ENCODE measurements around the gene PODXL. TPM values are rescaled to one million over a fixed set of nuclear protein-coding genes. Genes with fewer than 3 reads are reported as not detected.
"Not testable (repeated sequence)": the region's sequence is repeated elsewhere in the genome, so short reads cannot be mapped to it uniquely, and the experiment has no call there.

The PODXL gene
- total RNA-seq, 2 experiments from 2014 or later = 1.3 to 1.5 TPM

- CTCF ChIA-PET = no interaction called here
- POLR2A ChIA-PET = no interaction called here
- Mint-ChIP-seq H3K27ac (no peak overlapping the region), H3K27me3 (ENCODE audit: low read depth) (no peaks in the 10 kb centered on the region), H3K4me1 (ENCODE audit: low read depth) (no peaks in the 10 kb centered on the region), H3K9me3 (ENCODE audit: insufficient read depth) (no peaks in the 10 kb centered on the region), H3K4me3 (no peak overlapping the region), H3K36me3 (ENCODE audit: low read depth) (peaks cover 41% of the 10 kb centered on the region)
- ATAC-seq (no peak), DNase-seq (no peak)
Observed at GRCh38 chr7:131471250-131472004, 85.0 kb downstream of the PODXL start.

- Mint-ChIP-seq H3K27me3 (ENCODE audit: low read depth) (no peaks in the 10 kb centered on the region), H3K27ac (no peak overlapping the region), H3K4me3 (no peak overlapping the region), H3K36me3 (ENCODE audit: low read depth) (peaks cover 42% of the 10 kb centered on the region), H3K4me1 (ENCODE audit: low read depth) (no peaks in the 10 kb centered on the region), H3K9me3 (ENCODE audit: insufficient read depth) (no peaks in the 10 kb centered on the region)
- CTCF ChIA-PET = no interaction called here
- DNase-seq (no peak), ATAC-seq (no peak)
- POLR2A ChIA-PET = no interaction called here
Observed at GRCh38 chr7:131467788-131468187, 88.6 kb downstream of the PODXL start.

DNA sequence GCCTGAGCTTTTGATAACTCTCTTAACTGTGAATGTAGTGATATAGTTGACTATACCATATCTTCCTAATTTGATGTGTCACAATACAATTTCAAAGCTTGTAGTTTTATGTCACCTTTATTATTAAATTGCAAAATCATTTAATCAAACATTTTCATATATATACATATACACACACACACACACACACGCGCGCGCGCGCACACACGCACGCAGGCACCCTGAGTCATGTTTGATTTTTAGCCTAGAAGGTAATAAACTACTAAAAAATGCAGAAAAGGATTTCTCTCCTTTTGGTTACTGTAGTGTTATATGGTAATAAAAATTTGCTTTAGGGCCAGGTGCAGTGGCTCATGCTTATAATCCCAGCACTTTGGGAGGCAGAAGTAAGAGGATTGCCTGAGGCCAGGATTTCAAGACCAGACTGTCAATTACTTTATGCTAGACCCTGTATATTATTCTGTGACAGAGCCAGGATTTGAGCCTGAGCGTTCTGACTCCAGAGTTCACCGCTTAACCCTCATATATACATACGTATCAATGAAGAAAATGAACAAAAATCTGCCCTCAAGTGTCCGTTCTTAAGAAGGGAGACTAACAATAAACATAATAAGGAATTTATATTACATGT, 89.6 kb downstream of the PODXL start:
- Mint-ChIP-seq H3K4me1 (ENCODE audit: low read depth) (no peaks in the 10 kb centered on the region), H3K27ac (no peak overlapping the region), H3K4me3 (no peak overlapping the region), H3K27me3 (ENCODE audit: low read depth) (no peaks in the 10 kb centered on the region), H3K36me3 (ENCODE audit: low read depth) (peaks cover 39% of the 10 kb centered on the region), H3K9me3 (ENCODE audit: insufficient read depth) (no peaks in the 10 kb centered on the region)
- ATAC-seq (no peak), DNase-seq (no peak)
- ChIA-PET CTCF (interaction anchor here (1.4 kb wide), 1 partner anchor 42 kb away, joined by 3 read pairs; no protein-coding TSS in a partner anchor), POLR2A (no interaction called here)

DNA sequence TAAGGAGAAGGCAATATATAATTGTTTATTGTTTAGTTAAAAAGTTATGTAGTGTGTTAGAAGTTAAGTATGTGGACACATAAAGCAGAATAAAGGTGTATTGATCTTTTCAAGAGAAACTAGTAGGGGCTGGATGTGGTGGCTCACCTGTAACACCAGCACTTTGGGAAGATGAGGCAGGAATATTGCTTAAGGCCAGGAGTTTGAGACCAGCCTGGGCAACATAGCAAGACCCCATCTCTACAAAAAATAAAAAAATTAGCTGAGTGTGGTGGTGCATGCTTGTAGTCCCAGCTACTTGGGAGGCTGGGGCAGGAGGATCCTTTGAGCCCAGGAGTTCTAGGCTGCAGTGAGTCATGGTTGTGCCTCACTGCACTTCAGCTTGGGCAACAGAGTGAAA, 93.7 kb downstream of the PODXL start:
- H3K4me3 Mint-ChIP-seq; CTCF ChIA-PET; POLR2A ChIA-PET; H3K4me1 Mint-ChIP-seq (ENCODE audit: low read depth); ATAC-seq; DNase-seq; H3K9me3 Mint-ChIP-seq (ENCODE audit: insufficient read depth); H3K27ac Mint-ChIP-seq; H3K27me3 Mint-ChIP-seq (ENCODE audit: low read depth): not testable (repeated sequence)
- H3K36me3 Mint-ChIP-seq (ENCODE audit: low read depth) = peaks cover 22% of the 10 kb centered on the region

DNA sequence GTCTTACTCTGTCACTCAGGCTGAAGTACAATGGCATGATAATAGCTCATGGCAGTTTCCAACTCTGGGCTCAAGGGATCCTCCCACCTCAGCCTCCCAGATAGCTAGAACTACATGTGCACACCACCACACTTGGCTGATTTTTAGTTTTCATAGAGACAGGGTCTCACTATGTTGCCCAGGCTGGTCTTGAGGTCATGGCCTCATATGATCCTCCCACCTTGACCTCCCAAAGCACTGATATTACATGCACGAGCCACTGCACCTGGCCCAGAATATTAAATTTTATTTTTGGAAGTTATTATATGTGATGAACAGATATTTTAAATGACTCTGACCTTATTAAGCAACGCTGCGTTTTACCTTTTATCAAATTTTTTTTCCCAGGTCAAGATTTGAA, 94.4 kb downstream of the PODXL start:
- Mint-ChIP-seq H3K27me3 (ENCODE audit: low read depth) (no peaks in the 10 kb centered on the region), H3K4me3 (no peak overlapping the region), H3K9me3 (ENCODE audit: insufficient read depth) (no peaks in the 10 kb centered on the region), H3K36me3 (ENCODE audit: low read depth) (peaks cover 18% of the 10 kb centered on the region), H3K4me1 (ENCODE audit: low read depth) (no peaks in the 10 kb centered on the region), H3K27ac (no peak overlapping the region)
- POLR2A ChIA-PET = no interaction called here
- ATAC-seq (no peak), DNase-seq (no peak)
- CTCF ChIA-PET = interaction anchor here (0.6 kb wide), 1 partner anchor 51 kb away, joined by 3 read pairs; no protein-coding TSS in a partner anchor

- DNase-seq = no peak
- H3K36me3 Mint-ChIP-seq (ENCODE audit: low read depth) = peaks cover 19% of the 10 kb centered on the region
- no peaks in the 10 kb centered on the region for H3K4me1 Mint-ChIP-seq (ENCODE audit: low read depth)
- CTCF ChIA-PET = interaction anchor here (0.6 kb wide), 1 partner anchor 269 kb away, joined by 4 read pairs; no protein-coding TSS in a partner anchor
- no peaks in the 10 kb centered on the region for H3K9me3 Mint-ChIP-seq (ENCODE audit: insufficient read depth)
- no peak overlapping the region for H3K4me3 Mint-ChIP-seq
- POLR2A ChIA-PET = no interaction called here
- no peak for ATAC-seq
- H3K27me3 Mint-ChIP-seq (ENCODE audit: low read depth) = no peaks in the 10 kb centered on the region
- no peak overlapping the region for H3K27ac Mint-ChIP-seq
Observed at GRCh38 chr7:131459256-131459655, 97.2 kb downstream of the PODXL start.

- no peak overlapping the region for H3K4me3 Mint-ChIP-seq
- H3K27ac Mint-ChIP-seq = no peak overlapping the region
- CTCF ChIA-PET = no interaction called here
- no peaks in the 10 kb centered on the region for H3K9me3 Mint-ChIP-seq (ENCODE audit: insufficient read depth)
- ATAC-seq (no peak), DNase-seq (no peak)
- POLR2A ChIA-PET = interaction anchor here (0.7 kb wide), 1 partner anchor 196 kb away, joined by 3 read pairs; no protein-coding TSS in a partner anchor
- H3K4me1 Mint-ChIP-seq (ENCODE audit: low read depth) = no peaks in the 10 kb centered on the region
- H3K27me3 Mint-ChIP-seq (ENCODE audit: low read depth) = no peaks in the 10 kb centered on the region
- H3K36me3 Mint-ChIP-seq (ENCODE audit: low read depth) = peaks cover 12% of the 10 kb centered on the region
Observed at GRCh38 chr7:131456338-131456737, 100.1 kb downstream of the PODXL start.

DNA sequence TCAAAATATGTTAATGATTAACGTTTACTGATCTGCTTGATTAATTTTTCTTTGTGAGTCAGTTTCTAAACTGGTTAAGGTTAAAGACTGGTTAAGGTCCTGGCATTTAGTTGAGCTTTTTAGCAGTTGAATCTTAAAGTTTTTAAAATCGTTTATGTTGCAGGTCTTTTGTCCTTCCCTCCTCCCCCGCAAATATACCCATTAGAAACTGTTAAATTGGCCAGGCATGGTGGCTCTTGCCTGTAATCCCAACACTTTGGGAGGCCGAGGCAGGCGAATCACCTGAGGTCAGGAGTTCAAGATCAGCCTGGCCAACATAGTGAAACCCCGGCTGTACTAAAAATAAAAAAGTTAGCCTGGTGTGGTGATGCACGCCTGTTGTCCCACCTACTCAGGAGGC, 100.9 kb downstream of the PODXL start:
- peaks cover 11% of the 10 kb centered on the region for H3K36me3 Mint-ChIP-seq (ENCODE audit: low read depth)
- no peak overlapping the region for H3K4me3 Mint-ChIP-seq
- H3K27me3 Mint-ChIP-seq (ENCODE audit: low read depth) = no peaks in the 10 kb centered on the region
- CTCF ChIA-PET = no interaction called here
- no peak overlapping the region for H3K27ac Mint-ChIP-seq
- H3K9me3 Mint-ChIP-seq (ENCODE audit: insufficient read depth) = no peaks in the 10 kb centered on the region
- ATAC-seq (no peak), DNase-seq (no peak)
- POLR2A ChIA-PET = no interaction called here
- H3K4me1 Mint-ChIP-seq (ENCODE audit: low read depth) = no peaks in the 10 kb centered on the region

- Mint-ChIP-seq H3K4me3 (no peak overlapping the region), H3K27me3 (ENCODE audit: low read depth) (no peaks in the 10 kb centered on the region), H3K27ac (no peak overlapping the region), H3K9me3 (ENCODE audit: insufficient read depth) (no peaks in the 10 kb centered on the region), H3K4me1 (ENCODE audit: low read depth) (no peaks in the 10 kb centered on the region), H3K36me3 (ENCODE audit: low read depth) (peaks cover 9% of the 10 kb centered on the region)
- CTCF ChIA-PET = interaction anchor here (1.3 kb wide), 1 partner anchor 26 kb away, joined by 4 read pairs; no protein-coding TSS in a partner anchor
- ATAC-seq = no peak
- DNase-seq = no peak
- POLR2A ChIA-PET = interaction anchor here (0.6 kb wide), 1 partner anchor 46 kb away, joined by 3 read pairs; no protein-coding TSS in a partner anchor
Observed at GRCh38 chr7:131455001-131455400, 101.4 kb downstream of the PODXL start.

DNA sequence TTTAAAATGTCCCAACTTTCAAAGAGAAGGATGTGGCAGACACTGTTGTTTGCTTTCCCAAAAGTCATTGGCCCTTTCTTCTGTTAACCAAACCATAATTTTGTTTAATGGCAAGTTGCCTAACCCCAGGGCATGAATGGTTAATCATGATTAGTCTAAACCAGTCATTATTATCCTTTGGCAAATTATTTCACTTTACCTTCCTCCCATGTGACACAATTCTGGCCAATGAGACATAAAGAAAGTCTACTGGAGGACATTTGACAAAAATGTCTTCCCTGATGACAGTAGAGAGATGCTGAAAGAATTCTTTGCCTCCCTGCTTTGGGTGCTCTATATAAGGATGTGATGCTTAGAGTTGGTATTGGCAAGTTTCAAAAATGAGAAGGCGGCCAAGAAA, 101.9 kb downstream of the PODXL start:
- Mint-ChIP-seq H3K4me3 (no peak overlapping the region), H3K4me1 (ENCODE audit: low read depth) (no peaks in the 10 kb centered on the region), H3K9me3 (ENCODE audit: insufficient read depth) (no peaks in the 10 kb centered on the region), H3K27ac (no peak overlapping the region), H3K27me3 (ENCODE audit: low read depth) (no peaks in the 10 kb centered on the region), H3K36me3 (ENCODE audit: low read depth) (peaks cover 9% of the 10 kb centered on the region)
- DNase-seq = no peak
- ChIA-PET POLR2A (interaction anchor here (0.6 kb wide), 1 partner anchor 47 kb away, joined by 3 read pairs; no protein-coding TSS in a partner anchor), CTCF (interaction anchor here (1.3 kb wide), 1 partner anchor 26 kb away, joined by 4 read pairs; no protein-coding TSS in a partner anchor)
- no peak for ATAC-seq
